ENCODE results near the gene LRRC23. TPM values are rescaled to one million over a fixed set of nuclear protein-coding genes. Genes with fewer than 3 reads are reported as not detected.

The LRRC23 gene
- polyA plus RNA-seq, 1 experiment, result 10.6 TPM

GRCh38 chr12:6939191-6939540, 34.5 kb downstream of the LRRC23 start:
- POLR2A ChIA-PET, result interaction anchor here (3.2 kb wide), 1 partner anchor 13 kb away, joined by 21 read pairs; no protein-coding TSS in a partner anchor

GRCh38 chr12:6941267-6941666, 36.6 kb downstream of the LRRC23 start:
- no peaks in the 10 kb centered on the region; the same call in 1 of the 2 replicates for H3K9me3 ChIP-seq (ENCODE audit: control insufficient read depth, insufficient read depth, low read length)
- no peak for TF ChIP-seq CTCF (IDR thresholded peaks at IDR 0.05; ENCODE audit: low read depth, low read length)
- ChIA-PET POLR2A (interaction anchor here (0.7 kb wide), 1 partner anchor 15 kb away, joined by 3 read pairs; no protein-coding TSS in a partner anchor), CTCF (interaction anchor here (1.1 kb wide), 1 partner anchor 17 kb away, joined by 3 read pairs; no protein-coding TSS in a partner anchor)
- H3K27ac ChIP-seq (ENCODE audit: low read depth, low read length), result no peak overlapping the region
- DNase-seq (ENCODE audit: low read depth, low spot score), result no peak
- no peaks in the 10 kb centered on the region for H3K27me3 ChIP-seq (ENCODE audit: control insufficient read depth, insufficient read depth, low read length)
- H3K4me3 ChIP-seq (ENCODE audit: low read depth, low read length), result no peak overlapping the region

More at GRCh38 chr12:6939191-6939540, 34.5 kb downstream of the LRRC23 start:
- H3K9me3 ChIP-seq (ENCODE audit: control insufficient read depth, insufficient read depth, low read length), result no peaks in the 10 kb centered on the region; the same call in 1 of the 2 replicates
- H3K27me3 ChIP-seq (ENCODE audit: control insufficient read depth, insufficient read depth, low read length), result no peaks in the 10 kb centered on the region
- no peak for DNase-seq (ENCODE audit: low read depth, low spot score)
- CTCF ChIA-PET, result interaction anchor here (1.1 to 3.6 kb wide), 6 partner anchors 14 to 70 kb away, joined by 4 to 33 read pairs (median 6); partner anchors contain the start of gene SPSB2
- TF ChIP-seq CTCF (IDR thresholded peaks at IDR 0.05; ENCODE audit: low read depth, low read length), result no peak
- peak overlapping the region; percentile 21 for H3K27ac ChIP-seq (ENCODE audit: low read depth, low read length)
- no peak overlapping the region for H3K4me3 ChIP-seq (ENCODE audit: low read depth, low read length)

- no peak overlapping the region for H3K4me3 ChIP-seq (ENCODE audit: low read depth, low read length)
- no peak for TF ChIP-seq CTCF (IDR thresholded peaks at IDR 0.05; ENCODE audit: low read depth, low read length)
- no peaks in the 10 kb centered on the region; the same call in 1 of the 2 replicates for H3K9me3 ChIP-seq (ENCODE audit: control insufficient read depth, insufficient read depth, low read length)
- H3K27ac ChIP-seq (ENCODE audit: low read depth, low read length), result no peak overlapping the region
- DNase-seq (ENCODE audit: low read depth, low spot score), result no peak
- CTCF ChIA-PET, result interaction anchor here (1.1 kb wide), 1 partner anchor 18 kb away, joined by 3 read pairs; no protein-coding TSS in a partner anchor
- H3K27me3 ChIP-seq (ENCODE audit: control insufficient read depth, insufficient read depth, low read length), result no peaks in the 10 kb centered on the region
- POLR2A ChIA-PET, result interaction anchor here (3.3 kb wide), 1 partner anchor 17 kb away, joined by 36 read pairs; no protein-coding TSS in a partner anchor
Measured at GRCh38 chr12:6941782-6942181, 37.2 kb downstream of the LRRC23 start.

GRCh38 chr12:6942331-6942665, 37.7 kb downstream of the LRRC23 start:
- POLR2A ChIA-PET, result interaction anchor here (3.3 to 4.2 kb wide), 2 partner anchors 17 to 19 kb away, joined by 22 to 36 read pairs; no protein-coding TSS in a partner anchor
- no peak for DNase-seq (ENCODE audit: low read depth, low spot score)
- no peak for TF ChIP-seq CTCF (IDR thresholded peaks at IDR 0.05; ENCODE audit: low read depth, low read length)
- CTCF ChIA-PET, result interaction anchor here (2.4 kb wide), 1 partner anchor 18 kb away, joined by 13 read pairs; no protein-coding TSS in a partner anchor
- peak overlapping the region; percentile 94 for H3K27ac ChIP-seq (ENCODE audit: low read depth, low read length)
- no peak overlapping the region for H3K4me3 ChIP-seq (ENCODE audit: low read depth, low read length)
- H3K9me3 ChIP-seq (ENCODE audit: control insufficient read depth, insufficient read depth, low read length), result no peaks in the 10 kb centered on the region; the same call in 1 of the 2 replicates
- no peaks in the 10 kb centered on the region for H3K27me3 ChIP-seq (ENCODE audit: control insufficient read depth, insufficient read depth, low read length)

- Histone ChIP-seq H3K27me3 (ENCODE audit: control insufficient read depth, insufficient read depth, low read length) (no peaks in the 10 kb centered on the region), H3K9me3 (ENCODE audit: control insufficient read depth, insufficient read depth, low read length) (no peaks in the 10 kb centered on the region; the same call in 1 of the 2 replicates), H3K4me3 (ENCODE audit: low read depth, low read length) (peak overlapping the region; percentile 79), H3K27ac (ENCODE audit: low read depth, low read length) (peak overlapping the region; percentile 94)
- peak; percentile 83 for DNase-seq (ENCODE audit: low read depth, low spot score)
- TF ChIP-seq CTCF (IDR thresholded peaks at IDR 0.05; ENCODE audit: low read depth, low read length), result no peak
- ChIA-PET POLR2A (interaction anchor here (0.7 to 4.2 kb wide), 13 partner anchors 14 to 165 kb away, joined by 3 to 36 read pairs (median 9); partner anchors contain the start of genes ATN1, C1RL, CDCA3 and SPSB2), CTCF (interaction anchor here (0.9 to 2.4 kb wide), 5 partner anchors 19 to 169 kb away, joined by 3 to 19 read pairs (median 4); no protein-coding TSS in a partner anchor)
Measured at GRCh38 chr12:6943389-6943721, 38.7 kb downstream of the LRRC23 start.

Measured in AG04450 (cell line).